GM18505 (cell line): ENCODE measurements around the gene SLC25A19.
A peak's percentile ranks its signal among the peaks of the same experiment; 100 is the strongest.
"Not testable (repeated sequence)": the region's sequence is repeated elsewhere in the genome, so short reads cannot be mapped to it uniquely, and the experiment has no call there.

Experiments used
- ATAC-seq: cut with Tn5 transposase; IDR thresholded peaks from one replicate; pipeline ENCODE4 v1.9.1; 2021; ENCODE audit not compliant: unreplicated experiment
- POLR2A ChIP-seq: IDR thresholded peaks from 4 replicates; pipeline ENCODE4 v1.6.1; 2011; ENCODE audit warnings: borderline replicate concordance; ENCODE audit not compliant: insufficient read depth, insufficient read length; ENCODE audit errors: extremely low read depth

SLC25A19 gene

DNA sequence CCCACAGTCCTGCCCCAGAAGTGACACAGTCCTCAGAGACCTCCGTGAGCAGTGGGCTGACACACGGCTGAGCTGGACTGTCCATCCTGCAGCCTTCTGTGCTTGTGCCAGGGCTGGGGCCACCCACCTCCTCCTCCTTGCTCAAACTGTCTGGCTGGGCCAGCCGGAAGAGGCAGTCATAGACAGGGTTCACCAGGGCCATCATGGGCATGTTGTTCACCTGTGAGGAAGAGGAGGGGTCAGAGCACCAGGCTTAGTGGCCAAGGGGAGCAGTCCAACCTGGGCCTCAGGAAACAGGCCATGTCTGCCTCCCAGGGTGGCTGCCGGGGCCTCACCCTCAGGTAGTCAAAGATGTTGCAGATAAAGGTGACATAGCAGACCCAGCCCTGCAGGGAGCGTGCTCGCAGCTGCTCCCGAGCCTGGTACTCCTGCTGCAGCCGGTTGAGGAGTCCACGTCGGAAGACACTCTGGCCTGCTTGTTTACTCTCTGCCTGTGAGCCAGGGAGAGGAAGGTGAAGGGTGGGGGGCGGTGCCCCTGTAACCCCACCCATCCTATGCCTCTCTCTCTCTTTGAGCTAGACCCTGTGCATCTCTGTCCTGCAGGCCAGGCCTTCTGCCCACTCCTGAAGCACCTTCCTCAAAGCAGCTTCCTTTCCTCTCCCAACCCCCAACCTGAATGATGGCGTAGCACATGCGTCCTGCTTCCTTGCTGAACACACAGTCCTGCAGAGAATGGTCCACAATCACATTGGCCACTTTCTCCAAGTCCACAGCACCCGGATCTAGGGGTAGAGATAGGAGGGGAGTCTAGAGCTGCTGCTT lies 21.6 kb downstream of the SLC25A19 start:
- no peak for ATAC-seq
- peak; percentile 16 for TF ChIP-seq POLR2A

DNA sequence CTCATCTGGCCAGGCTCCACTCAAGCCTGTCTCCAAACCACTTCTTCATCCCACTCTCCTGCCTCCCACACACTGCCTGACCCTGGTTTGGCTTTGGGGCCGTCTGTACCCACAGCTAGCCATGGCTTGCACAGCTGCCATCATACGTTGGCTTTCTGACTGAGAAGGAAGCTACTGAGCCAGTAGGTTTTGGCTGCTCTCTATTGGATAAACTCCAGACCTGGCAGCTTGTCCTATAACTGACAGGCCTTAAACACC lies 22.2 kb downstream of the SLC25A19 start:
- no peak for ATAC-seq
- no peak for TF ChIP-seq POLR2A

DNA sequence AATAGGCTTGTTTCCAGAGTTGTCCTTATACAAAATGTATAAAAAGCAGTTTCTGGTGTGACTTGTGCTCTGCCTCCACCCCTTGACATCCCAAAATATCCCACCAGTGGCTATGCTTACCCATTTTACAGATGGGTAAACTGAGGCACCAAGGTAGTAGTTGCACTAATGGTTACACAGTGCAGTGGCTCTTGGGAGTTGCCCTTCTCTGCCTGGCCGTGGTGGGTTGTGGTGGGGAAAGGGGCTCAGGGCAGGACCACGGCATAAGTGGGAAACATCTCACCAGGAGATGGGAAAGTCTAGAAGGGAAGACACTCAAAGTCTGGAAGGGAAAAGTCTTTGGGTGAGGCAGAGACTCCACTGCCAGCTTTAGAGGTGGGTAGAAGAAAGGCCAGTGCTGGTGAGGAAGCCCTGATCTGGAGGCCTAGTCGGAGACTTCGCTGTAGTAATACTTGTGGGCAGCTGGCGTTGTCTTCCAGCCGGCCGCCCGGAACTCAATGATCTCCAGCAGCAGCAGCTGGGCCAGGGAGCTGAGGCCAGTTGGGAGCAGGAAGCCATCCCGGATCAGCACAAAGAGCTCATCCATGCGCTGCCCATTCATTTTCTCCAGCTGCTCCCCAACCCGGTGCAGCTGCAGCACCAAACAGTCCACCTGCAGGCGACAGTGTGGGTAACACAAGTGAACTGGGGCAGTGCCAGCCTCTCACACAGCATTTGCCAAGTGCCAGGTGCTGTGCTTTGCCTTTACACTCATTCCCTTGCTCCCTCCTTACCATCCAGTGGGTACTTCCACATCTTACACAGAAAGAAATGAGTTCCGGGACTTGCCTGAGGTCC lies 22.7 kb downstream of the SLC25A19 start:
- TF ChIP-seq POLR2A, result peak; percentile 13
- no peak for ATAC-seq

DNA sequence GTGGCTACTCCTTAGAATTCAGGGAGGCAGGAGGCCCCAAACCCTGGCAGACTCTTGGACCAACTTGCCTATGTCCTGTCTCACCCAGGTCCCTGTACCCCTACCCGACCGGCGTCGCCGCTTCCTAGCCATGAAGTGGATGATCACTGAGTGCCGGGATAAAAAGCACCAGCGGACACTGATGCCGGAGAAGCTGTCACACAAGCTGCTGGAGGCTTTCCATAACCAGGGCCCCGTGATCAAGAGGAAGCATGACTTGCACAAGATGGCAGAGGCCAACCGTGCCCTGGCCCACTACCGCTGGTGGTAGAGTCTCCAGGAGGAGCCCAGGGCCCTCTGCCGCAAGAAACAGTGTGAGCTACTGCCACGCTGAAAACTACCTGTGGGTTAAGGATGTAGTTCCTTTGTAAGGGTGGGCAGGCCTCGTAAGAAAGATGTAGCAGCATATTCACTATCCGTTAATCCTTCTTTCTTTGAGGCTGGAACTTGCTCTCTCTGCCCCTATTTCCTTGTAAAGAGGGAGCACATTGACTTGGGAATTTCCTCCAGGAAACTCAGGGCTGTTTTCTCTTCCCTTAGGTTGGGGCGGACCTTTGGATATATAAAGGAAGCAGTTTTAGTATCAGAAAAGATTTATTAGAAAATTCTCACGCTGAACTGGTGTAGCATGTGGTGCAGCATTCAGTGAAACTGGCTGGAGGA lies 23.5 kb downstream of the SLC25A19 start:
- TF ChIP-seq POLR2A, result no peak

DNA sequence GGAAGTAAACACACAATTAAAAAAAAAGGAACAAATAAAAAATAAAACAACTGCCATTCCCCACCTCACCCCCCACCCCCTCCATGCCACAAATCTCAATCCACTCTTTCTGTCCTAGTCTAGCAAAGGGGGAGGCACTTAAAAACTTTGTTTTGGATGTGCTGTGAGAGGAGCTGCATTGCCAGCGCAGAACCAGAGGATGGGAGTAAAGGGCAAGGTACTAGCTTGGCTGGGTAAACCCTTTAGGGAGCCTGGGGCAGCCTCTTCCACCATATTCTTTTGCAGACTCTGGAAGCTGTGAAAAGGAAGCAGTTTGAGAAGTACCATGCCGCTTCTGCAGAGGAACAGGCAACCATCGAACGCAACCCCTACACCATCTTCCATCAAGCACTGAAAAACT lies 26.2 kb downstream of the SLC25A19 start:
- no peak for ATAC-seq
- TF ChIP-seq POLR2A, result no peak

More for the DNA sequence above, 23.5 kb downstream of the SLC25A19 start:
- no peak for ATAC-seq

DNA sequence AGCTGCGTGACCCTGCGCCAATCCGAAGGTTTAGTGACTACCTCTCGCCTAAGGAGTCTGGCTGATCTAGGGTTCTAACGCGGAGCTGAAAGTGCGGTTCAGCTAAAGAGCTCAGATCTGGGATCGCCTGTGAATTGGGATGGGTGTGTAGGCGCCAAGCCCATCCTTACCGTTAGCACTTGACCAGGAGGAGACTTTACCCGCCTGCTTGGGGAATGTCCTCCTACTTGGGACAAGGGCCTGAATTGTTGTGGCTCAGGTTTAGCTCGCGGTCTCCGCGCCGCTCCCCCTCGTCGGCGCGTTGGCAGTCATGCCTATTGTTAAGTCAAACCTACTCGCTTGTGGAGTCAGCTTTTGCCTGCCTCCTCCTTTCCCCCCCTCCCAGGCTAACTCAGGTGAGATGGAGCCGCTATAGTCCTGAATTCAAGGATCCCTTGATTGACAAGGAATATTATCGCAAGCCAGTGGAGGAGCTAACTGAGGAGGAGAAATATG lies 27.1 kb downstream of the SLC25A19 start:
- TF ChIP-seq POLR2A, result no peak
- ATAC-seq, result no peak

DNA sequence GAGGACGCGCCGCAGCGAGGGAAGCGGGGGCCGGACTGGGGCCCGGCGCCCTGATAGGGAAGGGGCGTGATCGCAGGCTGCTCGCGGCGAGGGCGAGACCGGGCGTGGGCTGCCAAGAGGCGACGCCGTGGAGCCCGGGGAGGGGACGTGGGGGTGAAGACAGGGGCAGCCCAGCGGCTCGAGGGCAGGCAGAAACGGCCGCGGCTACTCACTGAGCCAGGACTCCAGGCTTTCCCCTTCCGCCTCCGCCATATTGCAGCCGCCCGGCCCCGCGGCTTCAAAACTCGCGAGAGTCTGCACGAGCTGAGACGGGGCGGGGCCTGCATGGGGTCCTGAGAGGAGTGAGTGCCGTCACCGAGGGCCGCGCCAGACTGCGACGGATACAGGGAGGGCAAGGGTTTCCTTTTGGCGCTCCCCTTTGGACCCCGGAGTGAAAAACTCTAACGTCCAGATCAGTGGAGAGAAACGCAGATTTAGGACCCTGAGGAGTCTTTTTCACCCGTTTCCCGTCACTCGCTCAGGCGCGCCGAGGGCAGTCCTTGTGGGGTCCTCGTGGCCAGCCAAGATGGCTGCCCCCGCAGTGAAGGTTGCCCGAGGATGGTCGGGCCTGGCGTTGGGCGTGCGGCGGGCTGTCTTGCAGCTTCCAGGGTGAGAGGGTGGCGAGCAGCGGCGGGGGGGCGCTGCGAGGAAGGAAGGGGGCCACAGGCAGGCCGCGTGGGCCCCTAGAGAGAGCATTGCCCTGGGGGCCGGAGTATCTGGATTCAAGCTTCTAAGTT lies 27.7 kb downstream of the SLC25A19 start, which contains the start of the genes GGA3 and MRPS7:
TSS of gene GGA3 (minus strand) at position 271 of the 776 bp plus-strand sequence. CDS start at position 252, 19 bp downstream.
TSS of gene MRPS7 (plus strand) at position 544 of the 776 bp plus-strand sequence. CDS start at position 566, 22 bp downstream.
- ATAC-seq, result peak; percentile 90
- TF ChIP-seq POLR2A, result peak; percentile 83

DNA sequence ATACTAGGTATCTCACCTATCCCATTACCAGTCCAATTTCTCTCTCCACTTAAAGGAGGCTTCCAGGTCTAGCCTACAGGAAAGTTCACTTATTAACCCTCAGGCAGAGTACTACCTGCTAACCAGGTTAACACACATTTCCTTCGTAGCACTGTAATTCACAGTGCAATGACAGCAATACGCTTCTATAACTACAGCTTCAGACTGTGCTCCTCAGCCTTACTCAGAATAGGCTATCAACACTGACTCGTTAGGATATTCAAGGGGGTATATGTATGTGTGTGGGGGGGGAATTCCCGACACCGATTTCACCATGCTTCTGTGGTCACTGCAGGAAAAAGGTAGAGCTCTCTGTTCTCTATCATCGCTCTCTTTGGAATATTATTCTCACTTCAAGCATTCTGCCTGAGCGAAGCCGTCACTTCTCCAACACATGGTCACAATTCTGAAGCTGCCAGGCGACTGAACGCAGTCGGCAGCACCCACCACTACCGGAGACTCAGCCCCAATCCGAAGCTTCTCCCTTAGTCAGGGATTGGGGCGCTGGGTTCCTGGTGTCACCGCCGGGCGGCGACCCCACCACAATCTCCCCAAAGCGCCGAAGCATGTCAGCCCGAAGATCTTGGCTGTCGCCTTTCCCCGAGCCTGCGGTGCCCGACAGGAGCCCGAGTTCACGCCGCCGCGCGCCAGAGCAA lies 28.4 kb downstream of the SLC25A19 start:
- ATAC-seq, result peak; percentile 19
- no peak for TF ChIP-seq POLR2A

DNA sequence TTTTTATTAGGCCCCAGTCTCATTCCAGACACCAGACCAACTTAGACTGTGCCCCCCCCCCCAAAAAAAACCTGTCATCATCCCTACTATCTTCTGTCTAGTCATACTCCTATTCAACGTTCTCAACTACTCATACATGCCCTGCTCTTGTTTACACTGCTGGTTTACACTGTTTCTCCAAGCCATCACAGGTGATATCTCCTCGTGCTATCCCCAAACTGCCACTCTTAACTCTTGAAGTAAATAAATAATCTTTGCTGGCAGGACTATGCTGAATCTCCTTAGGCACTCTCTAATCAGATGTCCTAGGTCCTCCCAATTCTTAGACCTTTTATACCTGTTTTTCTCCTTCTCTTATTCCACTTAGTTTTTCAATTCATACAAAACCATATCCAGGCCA lies 32.0 kb downstream of the SLC25A19 start:
- not testable (repeated sequence) for ATAC-seq

DNA sequence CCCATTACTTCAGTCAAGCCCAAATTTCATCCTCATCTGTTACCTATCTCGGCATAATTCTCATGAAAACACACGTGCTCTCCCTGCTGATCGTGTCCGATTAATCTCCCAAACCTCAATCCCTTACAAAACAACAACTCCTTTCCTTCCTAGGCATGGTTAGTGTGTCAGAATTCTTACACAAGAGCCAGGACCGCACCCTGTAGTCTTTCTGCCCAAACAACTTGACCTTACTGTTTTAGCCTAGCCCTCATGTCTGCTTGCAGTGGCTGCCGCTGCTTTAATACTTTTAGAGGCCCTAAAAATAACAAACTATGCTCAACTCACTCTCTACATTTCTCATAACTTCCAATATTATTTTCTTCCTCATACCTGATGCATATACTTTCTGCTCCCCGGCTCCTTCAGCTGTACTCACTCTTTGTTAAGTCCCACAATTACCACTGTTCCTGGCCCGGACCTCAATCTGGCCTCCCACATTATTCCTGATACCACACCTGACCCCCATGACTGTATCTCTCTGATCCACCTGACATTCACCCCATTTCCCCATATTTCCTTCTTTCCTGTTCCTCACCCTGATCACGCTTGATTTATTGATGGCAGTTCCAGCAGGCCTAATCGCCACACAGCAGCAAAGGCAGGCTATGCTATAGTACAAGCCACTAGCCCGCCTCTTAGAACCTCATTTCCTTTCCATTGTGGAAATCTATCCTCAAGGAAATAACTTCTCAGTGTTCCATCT lies 33.1 kb downstream of the SLC25A19 start:
- not testable (repeated sequence) for ATAC-seq

DNA sequence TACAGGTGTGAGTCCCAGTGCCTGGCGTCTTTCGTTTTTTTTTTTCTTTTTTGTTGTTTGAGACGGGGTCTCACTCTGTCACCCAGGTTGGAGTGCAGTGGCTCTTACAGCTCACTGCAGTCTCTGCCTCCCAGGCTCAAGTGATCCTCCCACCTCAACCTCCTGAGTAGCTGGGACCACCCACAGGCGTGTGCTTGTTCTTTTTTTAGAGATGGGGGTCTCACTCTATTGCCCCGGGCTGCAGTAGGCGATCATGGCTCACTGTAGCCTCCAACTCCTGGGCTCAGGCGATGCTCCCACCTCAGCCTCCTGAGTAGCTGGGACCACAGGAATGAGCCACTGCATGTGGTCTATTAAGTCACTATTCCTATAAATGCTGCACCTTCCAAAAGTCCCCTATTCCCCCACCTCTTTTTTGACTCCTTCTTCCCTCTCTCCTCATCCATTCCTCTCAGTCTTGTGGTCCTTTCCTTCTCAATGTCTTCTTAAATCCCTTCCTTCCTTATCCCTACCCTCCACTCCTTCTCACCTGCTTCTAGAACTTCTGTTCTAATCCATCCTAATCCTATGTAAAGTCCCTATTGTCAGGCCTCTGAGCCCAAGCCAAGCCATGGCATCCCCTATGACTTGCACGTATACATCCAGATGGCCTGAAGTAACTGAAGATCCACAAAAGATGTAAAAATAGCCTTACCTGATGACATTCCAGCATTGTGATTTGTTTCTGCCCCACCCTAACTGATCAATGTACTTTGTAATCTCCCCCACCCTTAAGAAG lies 37.0 kb downstream of the SLC25A19 start:
- no peak for ATAC-seq
- TF ChIP-seq POLR2A, result no peak
